ENCODE results near the gene CD4.
A peak's percentile ranks its signal among the peaks of the same experiment; 100 is the strongest.

The CD4 gene

DNA sequence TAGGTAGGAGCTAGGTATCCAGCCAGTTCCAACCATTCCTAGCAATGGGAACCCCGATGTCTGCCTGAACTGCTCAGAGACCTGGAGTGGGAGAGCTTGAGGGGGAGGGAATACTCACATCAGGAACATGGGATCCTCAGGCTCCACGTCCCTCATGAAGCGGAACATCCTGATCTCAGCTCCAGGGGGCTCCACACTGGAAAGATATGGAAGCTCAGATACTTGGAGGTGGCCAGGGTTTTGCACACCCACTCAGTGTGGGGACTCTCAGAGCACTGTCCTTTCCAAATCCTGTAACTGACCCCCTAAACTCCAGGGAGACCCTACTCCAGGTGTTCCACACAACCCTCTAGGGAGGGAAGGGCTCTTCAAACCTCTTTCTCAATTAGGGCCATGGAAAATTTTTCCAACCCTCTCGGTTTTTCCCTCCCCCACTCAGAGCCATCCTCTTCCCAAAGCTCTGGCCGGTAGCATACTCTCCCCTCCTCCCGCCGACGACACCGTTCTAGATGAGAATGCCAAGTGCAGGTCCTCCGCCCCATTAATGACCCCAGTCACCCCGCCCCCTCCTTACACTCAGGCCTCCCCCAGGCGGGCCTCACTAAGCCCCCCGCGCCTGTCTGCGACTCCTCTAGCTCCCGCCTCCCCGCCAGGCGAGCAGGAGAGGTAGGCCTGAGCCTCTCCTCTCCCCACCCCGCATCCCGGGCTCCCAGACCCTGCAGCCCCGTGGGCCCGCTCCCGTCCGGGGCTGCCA is 37.0 kb upstream of the CD4 start:
- TF ChIP-seq, protein P1, sequence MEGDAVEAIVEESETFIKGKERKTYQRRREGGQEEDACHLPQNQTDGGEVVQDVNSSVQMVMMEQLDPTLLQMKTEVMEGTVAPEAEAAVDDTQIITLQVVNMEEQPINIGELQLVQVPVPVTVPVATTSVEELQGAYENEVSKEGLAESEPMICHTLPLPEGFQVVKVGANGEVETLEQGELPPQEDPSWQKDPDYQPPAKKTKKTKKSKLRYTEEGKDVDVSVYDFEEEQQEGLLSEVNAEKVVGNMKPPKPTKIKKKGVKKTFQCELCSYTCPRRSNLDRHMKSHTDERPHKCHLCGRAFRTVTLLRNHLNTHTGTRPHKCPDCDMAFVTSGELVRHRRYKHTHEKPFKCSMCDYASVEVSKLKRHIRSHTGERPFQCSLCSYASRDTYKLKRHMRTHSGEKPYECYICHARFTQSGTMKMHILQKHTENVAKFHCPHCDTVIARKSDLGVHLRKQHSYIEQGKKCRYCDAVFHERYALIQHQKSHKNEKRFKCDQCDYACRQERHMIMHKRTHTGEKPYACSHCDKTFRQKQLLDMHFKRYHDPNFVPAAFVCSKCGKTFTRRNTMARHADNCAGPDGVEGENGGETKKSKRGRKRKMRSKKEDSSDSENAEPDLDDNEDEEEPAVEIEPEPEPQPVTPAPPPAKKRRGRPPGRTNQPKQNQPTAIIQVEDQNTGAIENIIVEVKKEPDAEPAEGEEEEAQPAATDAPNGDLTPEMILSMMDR (IDR thresholded peaks at IDR 0.05) = no peak
- H2AFZ ChIP-seq = peak overlapping the region; percentile 75
- peak overlapping the region; percentile 94 for H3K4me2 ChIP-seq (ENCODE audit: low read length)
- no peaks in the 10 kb centered on the region for H3K27me3 ChIP-seq (ENCODE audit: control insufficient read depth, insufficient read depth, low read length)
- peak overlapping the region; percentile 93 for H3K9ac ChIP-seq
- no peaks in the 10 kb centered on the region for H3K9me3 ChIP-seq (ENCODE audit: control insufficient read depth, low read length)
- peak overlapping the region; percentile 93 for H3K4me3 ChIP-seq (ENCODE audit: low read depth, low read length)
- no peaks in the 10 kb centered on the region for H3K36me3 ChIP-seq (ENCODE audit: control insufficient read depth, insufficient read depth, low read length)
- peak overlapping the region; percentile 97 for H3K27ac ChIP-seq
- no peaks in the 10 kb centered on the region for H3K79me2 ChIP-seq
- peaks cover 16% of the 10 kb centered on the region for H3K4me1 ChIP-seq

DNA sequence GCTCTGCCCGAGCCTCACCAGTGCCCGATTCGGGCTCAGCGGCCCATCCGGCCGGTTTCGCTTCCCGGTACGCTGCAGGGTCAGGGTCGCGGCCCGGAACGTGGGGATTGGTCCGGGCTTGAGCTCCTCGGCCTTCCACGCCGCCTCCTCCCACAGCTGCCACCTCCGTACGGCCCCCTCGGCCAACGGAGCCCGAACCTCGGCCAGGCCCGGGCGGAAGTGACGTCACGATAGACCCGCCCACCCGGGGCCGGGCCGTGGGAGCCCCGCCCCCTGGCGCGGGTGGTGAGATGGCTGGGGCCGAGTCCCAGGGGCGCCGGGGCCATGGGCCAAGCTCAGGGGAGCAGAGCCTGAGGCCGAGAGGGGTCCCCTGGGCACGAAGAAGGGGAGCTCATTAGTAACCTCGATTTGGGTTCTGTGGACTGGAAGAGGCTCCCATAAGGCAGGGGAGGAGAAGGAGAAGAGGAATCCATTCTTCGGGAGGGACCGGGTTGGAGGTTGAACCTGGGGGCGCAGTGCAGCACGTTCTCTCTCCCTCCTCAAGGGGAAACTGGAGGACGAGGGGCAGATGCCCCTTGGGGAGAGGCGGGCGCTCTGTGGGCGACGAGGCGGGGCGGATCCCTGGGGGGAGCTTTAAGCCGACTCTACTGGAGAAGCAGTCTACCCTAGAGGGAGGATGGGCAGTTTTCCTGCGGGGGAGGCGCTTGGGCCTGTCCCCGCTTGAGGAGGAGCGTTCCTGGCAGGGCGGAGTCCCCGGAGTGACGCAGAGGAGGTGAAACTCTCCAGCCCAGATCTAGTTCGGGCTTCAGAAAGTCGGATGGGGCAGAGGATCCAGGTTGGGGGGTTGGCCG is 36.2 kb upstream of the CD4 start, which contains the start of gene MLF2:
MLF2 (minus strand) TSS at position 221 of the 851 bp plus-strand sequence. CDS start 807 bp downstream, outside the sequence.
- no peaks in the 10 kb centered on the region for H3K9me3 ChIP-seq (ENCODE audit: control insufficient read depth, low read length)
- H3K27me3 ChIP-seq (ENCODE audit: control insufficient read depth, insufficient read depth, low read length) = no peaks in the 10 kb centered on the region
- H3K4me1 ChIP-seq = peaks cover 16% of the 10 kb centered on the region
- H3K9ac ChIP-seq = peak within 1 kb of the TSS; percentile 93
- peak within 1 kb of the TSS; percentile 97 for H3K27ac ChIP-seq
- no peaks in the 10 kb centered on the region for H3K36me3 ChIP-seq (ENCODE audit: control insufficient read depth, insufficient read depth, low read length)
- TF ChIP-seq, protein P1 (IDR thresholded peaks at IDR 0.05) = peak; percentile 96
- H3K4me2 ChIP-seq (ENCODE audit: low read length) = peak within 1 kb of the TSS; percentile 94
- no peaks in the 10 kb centered on the region for H3K79me2 ChIP-seq
- peak within 1 kb of the TSS; percentile 93 for H3K4me3 ChIP-seq (ENCODE audit: low read depth, low read length)
- peak within 1 kb of the TSS; percentile 75 for H2AFZ ChIP-seq

DNA sequence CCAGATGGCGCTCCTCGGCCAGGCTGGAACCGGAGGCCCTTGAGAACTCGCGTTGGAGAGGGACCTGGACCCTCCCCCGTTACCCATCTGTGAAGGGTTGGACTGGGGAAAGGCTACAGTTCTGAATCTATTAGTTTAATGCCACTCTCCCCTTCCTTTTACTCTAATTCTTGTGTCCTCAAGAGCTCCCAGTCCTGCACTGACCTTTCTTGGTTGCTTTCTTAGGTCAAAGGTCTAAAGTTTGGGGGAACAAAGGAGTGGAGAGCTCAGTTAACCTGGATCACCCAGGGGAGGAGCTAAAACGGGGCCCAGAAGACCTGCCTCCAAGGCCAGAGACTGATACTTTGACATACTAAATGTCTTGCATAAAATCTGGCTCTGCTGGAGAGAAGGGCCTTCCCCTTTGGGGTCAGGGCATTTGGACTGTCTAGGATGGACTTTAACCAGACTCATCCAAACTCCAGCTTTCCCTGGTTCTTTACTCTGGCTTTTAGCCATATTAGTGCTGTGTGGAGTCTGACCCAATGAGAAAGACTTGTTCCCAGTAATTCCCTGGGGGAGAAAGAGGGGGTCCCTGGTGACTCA is 35.5 kb upstream of the CD4 start:
- peak overlapping the region; percentile 97 for H3K27ac ChIP-seq

DNA sequence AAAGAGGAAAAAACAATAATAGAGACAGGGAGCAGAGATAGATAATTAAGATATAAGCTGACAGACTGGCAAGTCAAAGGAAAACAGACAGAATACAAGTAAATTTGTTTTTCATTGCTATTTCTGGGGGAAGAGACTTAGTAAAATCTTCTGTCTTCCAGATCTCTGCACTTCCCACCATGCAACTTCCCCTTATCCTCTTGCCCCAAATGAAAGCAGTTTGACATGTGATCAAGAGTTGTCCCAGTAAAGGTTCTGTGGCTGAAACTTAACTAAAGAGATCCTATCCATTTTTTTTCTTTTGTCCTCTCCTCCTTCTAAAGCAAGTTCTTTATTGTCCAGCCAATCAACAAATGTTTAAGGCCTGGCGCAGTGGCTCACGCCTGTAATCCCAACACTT is 34.9 kb upstream of the CD4 start:
- peak overlapping the region; percentile 16 for H2AFZ ChIP-seq
- H3K4me3 ChIP-seq (ENCODE audit: low read depth, low read length) = peak overlapping the region; percentile 93
- no peaks in the 10 kb centered on the region for H3K9me3 ChIP-seq (ENCODE audit: control insufficient read depth, low read length)
- no peak overlapping the region for H3K9ac ChIP-seq
- peak overlapping the region; percentile 97 for H3K27ac ChIP-seq
- no peak overlapping the region for H3K4me2 ChIP-seq (ENCODE audit: low read length)
- H3K36me3 ChIP-seq (ENCODE audit: control insufficient read depth, insufficient read depth, low read length) = no peaks in the 10 kb centered on the region
- TF ChIP-seq, protein P1 (IDR thresholded peaks at IDR 0.05) = no peak
- H3K27me3 ChIP-seq (ENCODE audit: control insufficient read depth, insufficient read depth, low read length) = no peaks in the 10 kb centered on the region
- no peaks in the 10 kb centered on the region for H3K79me2 ChIP-seq
- peaks cover 16% of the 10 kb centered on the region for H3K4me1 ChIP-seq

More for the DNA sequence above, 35.5 kb upstream of the CD4 start:
- H3K36me3 ChIP-seq (ENCODE audit: control insufficient read depth, insufficient read depth, low read length) = no peaks in the 10 kb centered on the region
- no peaks in the 10 kb centered on the region for H3K27me3 ChIP-seq (ENCODE audit: control insufficient read depth, insufficient read depth, low read length)
- no peaks in the 10 kb centered on the region for H3K9me3 ChIP-seq (ENCODE audit: control insufficient read depth, low read length)
- peak overlapping the region; percentile 16 for H2AFZ ChIP-seq
- H3K79me2 ChIP-seq = no peaks in the 10 kb centered on the region
- peak overlapping the region; percentile 94 for H3K4me2 ChIP-seq (ENCODE audit: low read length)
- H3K4me3 ChIP-seq (ENCODE audit: low read depth, low read length) = peak overlapping the region; percentile 93
- no peak overlapping the region for H3K9ac ChIP-seq
- TF ChIP-seq, protein P1 (IDR thresholded peaks at IDR 0.05) = no peak
- H3K4me1 ChIP-seq = peaks cover 16% of the 10 kb centered on the region

Data from parathyroid adenoma (tissue), 2 donors.